HTERT RPE-1 (cell line): ENCODE data around the gene FAM120C.

Experiments
- in situ Hi-C: fragments of 300-500 bp; cut with MboI; formaldehyde crosslinking; loops from 4 replicates; pipeline ENCODE4 v1.14.3; 2020; ENCODE audit warnings: low sequenced_read_pairs

FAM120C gene

DNA sequence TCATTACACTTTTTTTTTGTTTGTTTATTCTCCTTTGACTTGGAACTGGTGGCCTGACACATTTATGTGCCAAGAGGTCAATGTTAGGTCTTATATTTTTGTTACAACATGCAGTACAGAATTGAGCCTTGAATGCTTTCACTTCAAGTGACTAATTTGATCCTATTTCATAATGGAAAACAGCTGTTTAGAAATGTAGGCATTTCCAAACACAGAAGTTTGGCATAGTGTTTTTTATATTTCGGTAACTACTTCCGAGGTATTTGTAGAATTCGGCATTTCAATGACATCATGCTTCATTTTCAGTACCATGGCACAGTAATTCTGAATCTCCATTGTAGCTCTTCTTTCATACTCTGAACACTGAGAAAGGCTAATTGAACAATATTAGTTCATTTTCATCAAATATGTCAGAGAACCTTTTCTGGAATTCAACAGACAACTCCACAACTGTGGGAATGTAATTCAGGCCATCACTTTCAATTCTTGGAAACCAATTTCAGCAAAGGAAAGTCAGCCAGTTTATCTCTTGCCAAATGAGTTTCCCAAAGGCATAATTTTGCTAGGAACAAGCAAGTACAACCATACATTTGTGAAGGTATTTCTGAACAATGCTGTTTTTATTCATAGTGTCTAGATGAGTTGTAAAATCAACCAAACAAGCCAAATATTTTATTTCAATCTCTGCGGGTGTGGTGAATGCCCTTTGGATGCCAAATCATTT, 11.4 kb downstream of the FAM120C start:
- in situ Hi-C loops, result no loop called here

DNA sequence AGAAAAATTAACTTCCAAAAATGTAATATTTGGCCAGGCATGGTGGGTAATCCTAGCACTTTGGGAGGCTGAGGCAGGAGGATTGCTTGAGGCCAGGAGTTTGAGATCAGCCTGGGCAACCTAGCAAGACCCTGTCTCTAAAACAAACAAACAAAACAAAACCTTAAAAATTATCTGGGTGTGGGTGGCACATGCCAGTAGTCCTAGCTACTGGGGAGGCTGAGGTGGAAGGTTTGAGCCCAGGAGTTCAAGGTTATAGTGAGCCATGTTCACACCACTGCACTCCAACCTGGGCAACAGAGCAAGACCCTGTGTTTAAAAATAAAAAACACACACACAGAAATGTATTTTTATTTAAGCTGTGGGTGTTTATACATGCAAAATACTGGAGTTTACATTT, 12.0 kb downstream of the FAM120C start:
- in situ Hi-C loops, result no loop called here

DNA sequence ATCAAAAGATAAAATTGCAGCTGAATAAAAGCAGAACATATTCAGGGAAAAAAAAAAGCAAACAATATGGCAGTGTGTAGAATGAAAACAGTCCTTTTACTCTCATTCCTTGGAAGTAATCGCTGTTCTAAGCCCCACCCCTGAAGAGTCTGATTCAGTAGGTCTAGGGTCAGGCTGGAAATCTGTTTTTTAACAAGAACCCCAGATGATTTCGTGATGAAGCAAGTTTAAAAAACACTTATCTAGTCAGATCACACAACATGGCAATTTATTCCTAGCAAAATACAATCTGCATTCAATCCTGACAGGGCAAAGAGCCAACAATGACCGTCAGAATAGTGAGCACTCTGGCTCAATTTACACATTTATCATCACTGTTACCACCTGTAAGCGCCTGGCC, 16.1 kb downstream of the FAM120C start:
- in situ Hi-C loops, result no loop called here

DNA sequence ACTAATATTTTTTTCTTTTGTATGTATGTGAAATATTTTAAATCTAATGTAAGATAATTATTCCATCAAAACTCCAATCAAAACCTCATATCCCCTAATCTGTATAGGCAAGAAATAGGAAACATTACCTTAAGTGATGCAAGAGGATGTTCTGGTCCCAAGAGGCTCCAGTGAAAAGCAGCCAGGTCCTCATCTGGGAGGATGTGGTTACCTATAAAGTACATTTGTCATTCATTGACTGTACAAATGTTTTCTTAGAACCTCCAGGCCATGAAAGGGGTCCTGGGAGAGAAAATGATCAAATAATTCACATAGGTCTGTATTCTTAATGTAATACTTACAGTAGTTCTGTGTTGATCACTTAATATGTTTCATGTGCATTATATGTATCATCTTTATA, 25.5 kb downstream of the FAM120C start:
- in situ Hi-C loops, result no loop called here

DNA sequence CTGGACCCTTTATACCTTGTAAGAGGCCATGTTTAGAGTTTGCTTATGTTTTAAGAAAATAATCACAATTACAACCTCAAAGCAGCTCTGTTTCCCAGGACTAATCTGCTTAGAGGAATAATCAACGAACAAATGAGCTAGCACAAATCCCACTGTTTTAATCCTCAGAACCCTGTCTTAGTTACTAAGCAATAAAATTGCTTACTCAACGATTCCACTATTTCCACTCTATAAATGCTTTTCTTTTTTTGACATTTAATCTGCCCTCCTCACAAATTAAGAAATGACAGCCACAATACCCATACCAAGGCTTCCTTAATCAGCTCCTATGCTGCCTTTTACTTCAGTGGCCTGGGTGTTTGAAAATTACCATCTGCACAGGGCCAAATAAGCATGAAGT, 48.8 kb downstream of the FAM120C start:
- in situ Hi-C loops, result no loop called here

DNA sequence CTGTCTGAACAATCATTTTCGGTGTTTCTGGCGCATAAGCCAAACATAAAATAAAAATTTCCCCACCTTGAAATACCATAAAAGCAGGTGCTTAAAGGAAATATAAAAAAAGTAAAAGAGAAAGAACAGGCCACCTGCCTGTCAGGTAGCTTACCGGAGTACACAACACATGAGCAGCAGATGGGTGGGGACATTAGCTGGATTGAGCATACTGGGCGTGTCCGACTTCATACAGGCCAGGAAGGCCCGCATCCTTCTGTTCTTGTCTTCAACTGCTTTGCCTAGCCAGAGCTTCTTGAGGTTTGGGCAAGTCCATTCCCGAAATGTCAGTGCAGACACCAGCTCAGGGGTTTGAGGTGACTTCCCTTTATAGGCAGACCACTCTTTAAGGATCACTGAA, 66.7 kb downstream of the FAM120C start:
- in situ Hi-C loops, result no loop called here

DNA sequence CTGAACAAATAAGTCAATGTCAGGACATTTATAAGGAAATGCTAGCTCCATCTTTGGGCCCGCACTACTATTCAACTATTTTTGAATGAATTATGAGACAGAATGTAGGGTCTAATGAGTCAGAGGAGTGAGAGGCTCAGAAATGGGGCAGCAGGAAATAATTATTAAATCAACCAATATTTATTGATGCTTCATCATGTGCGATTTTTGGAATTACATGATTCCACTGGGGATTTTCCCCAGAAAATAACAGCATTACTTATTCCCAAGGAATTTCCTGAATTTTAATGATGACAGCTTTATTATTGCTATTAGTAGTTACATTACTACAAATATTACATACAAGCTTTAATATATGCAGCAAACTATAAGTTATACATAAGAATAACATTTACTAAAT, 89.5 kb downstream of the FAM120C start:
- in situ Hi-C loops, result no loop called here

DNA sequence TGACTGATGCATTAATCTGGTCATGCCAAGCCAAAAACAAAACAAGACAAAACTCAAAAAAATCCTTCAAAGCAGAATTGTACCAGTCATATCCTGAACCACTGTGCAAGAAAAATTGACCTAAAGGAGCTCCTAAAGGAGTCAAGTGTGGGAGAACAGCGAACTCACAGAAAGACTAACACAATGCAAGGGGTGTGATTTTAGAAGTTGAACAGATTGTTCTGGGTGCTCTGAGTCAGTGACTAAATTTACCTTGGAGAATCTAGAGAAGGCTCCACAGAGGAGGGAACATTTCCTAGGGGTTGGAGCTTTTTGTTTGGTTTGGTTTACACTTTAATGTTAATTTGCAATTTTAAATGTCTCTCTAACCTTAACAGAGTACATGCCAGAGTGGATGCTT, 89.9 kb downstream of the FAM120C start:
- in situ Hi-C loops, result no loop called here

DNA sequence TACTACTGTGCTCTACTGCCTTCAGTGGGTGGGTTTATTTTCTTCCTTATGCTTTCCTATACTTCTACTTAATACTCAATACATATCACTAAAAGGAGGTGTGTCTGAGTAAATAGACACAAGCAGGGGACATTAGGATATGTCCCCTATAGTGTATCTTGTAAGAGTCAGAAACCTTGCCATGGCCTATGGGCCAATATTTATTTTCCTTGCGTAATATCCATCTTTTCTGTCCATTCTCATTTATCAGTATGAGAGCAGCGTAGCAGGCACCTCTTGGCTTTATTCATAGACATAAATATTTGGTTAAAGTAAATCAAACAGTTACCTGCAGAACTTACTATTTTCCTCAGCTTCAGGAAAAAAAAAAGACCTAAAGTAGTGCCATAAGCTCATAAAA, 92.2 kb downstream of the FAM120C start:
- in situ Hi-C loops, result no loop called here

DNA sequence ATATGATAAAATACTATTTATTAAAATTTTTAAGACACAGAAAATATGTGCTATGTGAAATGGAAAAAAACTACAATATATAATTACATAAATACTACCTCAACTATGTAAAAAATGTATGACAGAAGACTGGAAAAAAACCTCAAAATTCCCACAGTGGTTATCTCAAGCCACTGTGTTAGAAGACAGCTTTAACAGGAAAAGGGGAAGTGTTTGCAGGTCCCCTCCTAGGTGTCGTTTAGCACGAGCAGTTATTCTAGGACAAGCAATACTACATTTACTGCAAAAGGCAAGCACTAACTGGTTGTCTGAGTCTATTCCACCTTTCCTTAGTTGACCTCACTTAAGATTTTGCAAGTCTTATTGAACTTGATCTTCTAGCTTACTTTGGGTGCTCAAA, 93.9 kb downstream of the FAM120C start:
- in situ Hi-C loops, result no loop called here

DNA sequence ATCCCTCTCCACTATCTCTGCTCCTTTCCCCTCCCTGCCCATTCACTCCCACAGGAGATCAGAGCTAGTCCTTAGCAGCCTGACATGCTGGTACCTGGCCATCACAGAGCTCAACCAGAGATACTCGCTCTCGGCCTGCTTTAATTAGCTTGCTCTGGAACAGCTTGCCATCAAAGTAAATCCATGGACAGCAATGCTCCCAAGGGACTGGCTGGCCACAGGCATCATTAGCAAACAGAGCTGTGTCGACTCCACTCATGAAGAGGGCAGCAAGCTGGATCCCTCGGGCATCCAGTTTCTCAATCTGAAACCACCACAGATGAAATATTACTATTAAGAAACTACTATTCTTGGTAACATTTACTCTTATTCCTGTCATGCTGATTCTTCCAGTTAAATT, 95.4 kb downstream of the FAM120C start:
- in situ Hi-C loops, result no loop called here

DNA sequence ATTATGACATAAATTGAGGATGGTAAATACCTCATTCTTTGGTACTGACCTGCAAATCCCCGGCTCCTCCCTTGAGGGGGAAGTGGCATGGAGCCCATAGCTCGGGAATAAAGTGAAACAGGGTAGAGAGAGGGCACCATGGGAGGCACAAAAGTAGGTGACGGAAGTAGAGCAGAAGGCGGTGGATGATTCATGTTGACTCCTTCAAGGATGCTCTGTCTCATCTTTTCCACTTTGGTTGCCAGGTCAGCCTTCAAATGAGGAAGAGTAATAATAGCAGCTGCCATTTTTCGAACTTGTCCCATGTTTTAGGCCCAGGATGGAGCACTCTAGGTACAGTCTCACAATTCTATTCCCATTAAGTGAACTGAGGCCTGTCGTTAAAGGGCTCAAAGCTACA, 97.4 kb downstream of the FAM120C start:
- in situ Hi-C loops, result no loop called here

DNA sequence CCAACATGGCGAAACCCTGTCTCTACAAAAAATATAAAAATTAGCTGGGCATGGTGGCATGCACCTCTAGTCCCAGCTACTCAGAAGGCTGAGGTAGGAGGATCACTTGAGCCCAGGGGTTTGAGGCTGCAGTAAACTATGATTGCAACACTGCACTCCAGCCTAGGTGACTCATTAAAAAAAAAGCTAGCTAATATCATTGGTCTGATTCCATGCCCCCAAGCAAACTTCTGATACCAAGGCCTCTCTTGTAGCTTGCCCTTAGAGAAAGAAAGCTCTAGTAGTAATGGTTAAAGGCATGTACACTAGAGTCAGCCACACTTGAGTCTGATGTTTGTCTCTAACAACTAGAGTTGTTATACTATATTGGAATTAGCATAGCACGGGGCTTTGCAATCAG, 106.2 kb downstream of the FAM120C start:
- in situ Hi-C loops, result no loop called here

DNA sequence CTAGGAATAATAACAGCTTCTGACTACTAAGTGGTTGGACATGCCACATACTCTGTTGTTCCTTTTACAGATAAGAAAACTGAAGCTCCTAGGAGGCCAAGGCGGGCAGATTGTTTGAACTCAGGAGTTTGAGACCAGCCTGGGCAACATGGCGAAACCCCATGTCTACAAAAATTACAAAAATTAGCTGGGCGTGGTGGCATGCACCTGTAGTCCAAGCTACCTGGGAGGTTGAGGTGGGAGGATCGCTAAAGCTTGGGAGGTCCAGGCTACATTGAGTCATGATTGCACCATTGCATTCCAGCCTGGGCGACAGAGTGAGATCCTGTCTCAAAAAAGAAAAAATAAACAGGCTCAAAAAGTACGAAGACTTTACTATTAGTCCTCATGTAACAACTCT, 108.2 kb downstream of the FAM120C start:
- in situ Hi-C loops, result no loop called here

DNA sequence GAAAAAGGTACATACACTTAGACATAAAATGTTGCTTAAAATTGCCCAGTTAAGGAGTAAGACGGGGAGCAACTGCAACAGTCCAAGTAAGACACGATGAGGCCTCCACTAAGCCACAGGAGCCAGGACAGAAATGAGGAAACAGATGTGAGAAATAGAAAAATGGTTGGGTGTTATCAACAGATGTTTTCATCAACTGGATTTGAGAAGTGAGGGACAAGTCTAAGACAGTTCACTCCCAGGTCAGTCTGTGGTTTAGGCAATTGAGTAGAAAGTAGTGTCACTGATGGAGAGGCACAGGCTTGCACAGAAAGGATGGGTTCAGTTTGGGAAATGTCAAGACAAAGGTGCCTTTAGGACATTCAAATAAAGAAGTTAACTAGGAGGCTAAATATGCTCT, 115.3 kb downstream of the FAM120C start:
- in situ Hi-C loops, result no loop called here

DNA sequence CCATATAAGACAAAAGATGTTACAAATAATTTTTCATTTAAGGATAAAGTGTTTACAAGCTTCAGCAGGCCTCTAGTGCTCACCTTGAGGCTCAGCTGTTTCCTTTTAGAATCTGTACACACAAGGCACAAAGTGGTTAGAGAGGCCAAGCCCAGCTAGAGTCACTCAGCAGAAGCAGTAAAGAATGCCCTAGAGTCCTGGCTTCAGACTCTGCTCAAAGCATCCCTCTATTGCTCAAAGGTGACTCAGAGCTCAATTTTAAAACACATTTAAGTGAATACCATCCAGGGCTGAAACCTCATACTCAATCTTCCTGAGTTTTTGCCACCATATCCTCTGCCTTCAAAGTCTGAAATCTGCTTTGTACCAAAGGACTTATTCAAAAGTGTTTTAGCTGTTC, 116.2 kb downstream of the FAM120C start:
- in situ Hi-C loops, result no loop called here

DNA sequence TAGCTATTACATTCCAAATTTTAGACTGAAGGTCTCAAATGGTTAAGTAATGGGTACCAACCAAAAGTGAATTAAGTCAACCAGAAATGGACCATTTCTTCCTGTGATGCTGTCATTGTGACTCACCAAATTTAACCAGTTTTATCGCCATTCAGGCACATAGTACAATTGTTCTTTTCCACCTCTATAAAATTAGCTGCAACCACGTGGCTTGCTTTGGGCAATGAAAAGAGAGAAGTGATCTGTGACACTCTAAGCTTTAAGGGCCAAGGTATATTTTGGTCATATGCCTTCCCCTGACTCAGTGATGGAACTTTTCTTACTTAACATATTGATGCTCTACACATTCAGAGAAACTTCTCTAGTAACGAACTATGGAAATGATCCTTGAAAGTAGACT, 118.5 kb downstream of the FAM120C start:
- in situ Hi-C loops, result no loop called here

DNA sequence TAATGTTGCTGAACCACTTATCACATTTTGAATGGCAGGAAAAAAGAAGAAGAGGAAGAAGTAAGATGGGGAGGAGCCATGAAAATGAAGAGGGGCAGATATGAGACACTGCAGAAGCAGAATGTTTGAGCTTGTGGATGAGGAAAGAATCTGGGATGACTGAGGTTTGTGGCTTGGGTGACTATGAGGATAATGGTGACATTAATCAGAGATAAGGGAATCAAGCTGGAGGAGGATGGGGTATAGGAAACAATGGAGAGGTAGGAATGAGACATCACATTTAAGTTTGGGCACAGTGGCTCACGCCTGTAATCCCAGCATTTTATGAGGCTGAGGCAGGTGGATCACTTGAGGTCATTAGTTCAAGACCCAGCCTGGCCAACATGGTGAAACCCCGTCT, 119.7 kb downstream of the FAM120C start:
- in situ Hi-C loops, result no loop called here

DNA sequence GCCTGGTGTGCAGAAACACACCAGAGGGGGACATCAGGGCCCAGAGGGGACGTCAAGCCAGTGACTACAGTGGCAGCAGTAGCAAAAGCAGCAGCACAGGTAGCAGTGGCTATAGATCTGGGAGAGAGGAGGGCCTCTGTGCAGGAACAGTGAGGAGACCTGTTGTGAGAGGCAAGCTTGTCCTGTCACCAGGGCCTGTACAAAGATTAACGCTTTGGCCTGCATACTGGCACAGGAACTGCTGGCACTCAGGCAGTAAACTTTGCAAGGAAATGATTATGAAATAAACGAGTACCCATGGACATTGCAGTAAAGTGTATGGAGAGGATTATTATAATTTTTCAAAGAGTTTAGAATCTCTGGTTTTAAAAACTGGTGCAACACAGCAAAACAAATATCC, 133.3 kb downstream of the FAM120C start:
- in situ Hi-C loops, result no loop called here

DNA sequence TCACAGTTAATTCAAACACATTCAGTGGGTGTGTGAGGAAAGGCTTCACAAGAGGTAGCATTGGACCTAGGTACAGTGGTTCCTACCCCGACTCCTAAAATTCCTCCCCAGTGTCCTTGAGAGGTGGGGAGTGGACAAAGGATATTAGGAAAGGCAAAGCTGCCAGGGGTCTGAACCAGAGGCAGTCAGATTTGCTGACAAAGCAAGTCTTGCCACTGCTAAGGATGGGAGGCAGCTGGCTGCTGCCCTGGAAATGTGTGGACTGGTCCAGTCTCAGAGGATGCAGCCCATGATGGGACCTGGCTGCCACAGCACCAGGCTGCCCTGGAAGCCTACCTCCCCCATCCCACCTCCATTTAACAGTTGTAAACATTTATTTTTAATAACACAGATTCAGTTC, 134.6 kb downstream of the FAM120C start:
- in situ Hi-C loops, result no loop called here

DNA sequence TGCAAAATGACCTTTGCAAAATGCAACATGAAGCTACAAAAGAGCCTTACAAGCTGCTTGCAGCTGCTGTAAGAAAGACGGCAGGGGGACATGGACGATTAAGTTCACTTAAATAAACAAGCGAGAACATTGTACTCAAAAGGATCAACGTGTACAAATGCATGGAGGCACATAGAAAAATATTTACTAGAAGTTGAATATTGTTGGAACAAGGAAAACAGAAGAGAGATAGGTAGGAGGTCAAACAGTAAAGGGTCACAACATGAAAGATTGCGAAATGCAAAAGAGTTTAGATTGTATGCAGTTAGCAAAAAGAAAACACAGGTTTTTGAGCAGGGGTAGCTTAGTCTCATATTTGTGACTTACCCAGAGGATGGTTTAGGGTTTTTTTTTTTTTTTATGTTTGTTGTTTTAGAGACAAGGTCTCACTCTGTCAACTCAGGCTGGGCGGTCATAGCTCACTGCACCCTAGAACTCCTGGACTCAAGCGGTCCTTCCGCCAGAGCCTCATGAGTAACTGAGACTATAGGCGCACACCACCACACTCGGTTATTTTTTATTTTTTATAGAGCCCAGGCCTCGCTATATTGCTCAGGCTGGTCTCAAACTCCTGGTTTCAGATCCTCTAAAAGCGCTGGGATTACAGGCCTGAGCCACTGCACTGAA, 137.4 kb downstream of the FAM120C start:
- in situ Hi-C loops, result no loop called here

DNA sequence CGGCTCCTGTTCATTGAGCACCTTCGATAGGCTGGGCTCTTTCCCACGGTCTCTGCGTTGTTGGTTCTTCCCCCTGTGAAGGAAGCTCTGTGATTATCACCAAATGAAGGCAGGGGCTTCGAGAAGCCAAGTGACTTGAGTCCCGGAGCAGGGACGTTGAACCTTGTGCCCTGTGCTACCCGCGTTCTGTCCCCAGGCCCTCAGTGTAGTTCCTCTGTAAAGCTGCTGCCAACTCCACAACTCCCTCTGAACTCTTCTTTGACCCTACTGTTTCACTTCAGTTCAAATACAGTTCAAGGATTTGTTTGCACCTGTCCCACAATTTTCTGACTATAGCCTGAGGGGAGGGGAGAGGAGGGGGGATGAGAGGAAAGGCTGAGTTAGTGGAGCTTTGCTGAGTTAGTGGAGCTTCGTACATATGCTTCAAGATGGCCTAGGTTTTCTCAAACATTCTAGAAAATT, 138.1 kb downstream of the FAM120C start:
- in situ Hi-C loops, result no loop called here
